ENCODE data around the gene LUZP1. TPM values are rescaled to one million over a fixed set of nuclear protein-coding genes. Genes with fewer than 3 reads are reported as not detected.

Gene LUZP1
- total RNA-seq, 1 donor from 2014 or later = 82.2 TPM

DNA sequence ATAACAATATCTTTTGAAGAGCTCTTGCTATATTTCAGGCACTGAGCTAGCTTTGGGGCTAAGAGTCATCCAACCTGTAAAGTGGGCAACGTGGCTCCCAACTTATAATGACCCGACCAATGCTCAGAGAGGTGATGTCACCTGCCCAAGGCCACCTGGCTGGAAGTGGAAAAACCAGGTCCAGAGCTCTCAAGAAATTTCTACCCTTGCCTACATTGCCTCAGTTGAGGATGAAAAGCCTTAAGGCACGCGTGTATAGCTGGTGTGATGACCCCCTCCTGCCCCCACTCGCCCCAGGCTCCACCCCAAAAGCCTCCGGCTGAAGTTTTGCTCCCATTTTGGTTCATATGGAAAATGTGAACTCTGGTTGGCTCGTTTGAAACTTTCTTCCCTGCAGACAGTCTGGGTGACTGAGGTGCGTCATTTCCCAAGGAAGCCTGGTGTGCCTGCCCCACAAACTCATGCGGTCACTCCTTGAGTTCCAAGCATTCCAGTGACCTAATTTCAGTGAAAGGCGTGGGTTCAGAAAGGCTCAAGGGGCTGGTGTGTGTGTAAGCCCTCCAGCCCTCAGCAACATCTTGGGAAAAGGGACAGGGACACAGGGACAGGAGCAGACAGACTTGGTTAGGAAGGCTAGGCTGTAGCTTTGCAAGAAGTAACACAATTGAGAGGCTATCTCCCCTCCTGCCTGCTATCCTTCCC, 28.1 kb upstream of the LUZP1 start:
- DNase-seq (ENCODE audit: low read depth) (peak; percentile 100), FAIRE-seq (peak; percentile 99)
- Histone ChIP-seq H3K9ac (ENCODE audit: low read length) (peak overlapping the region; percentile 87), H3K4me2 (ENCODE audit: low read length) (peak overlapping the region; percentile 78), H2AFZ (ENCODE audit: low read depth, low read length) (no peak overlapping the region), H3K9me3 (ENCODE audit: insufficient read depth, low read depth, low read length) (no peaks in the 10 kb centered on the region), H3K27me3 (ENCODE audit: insufficient read depth, low read length) (no peaks in the 10 kb centered on the region), H3K36me3 (ENCODE audit: insufficient read depth, low read length) (no peaks in the 10 kb centered on the region), H3K4me1 (ENCODE audit: insufficient read depth, low read length) (peaks cover 47% of the 10 kb centered on the region), H3K27ac (ENCODE audit: low read depth, low read length) (peak overlapping the region; percentile 100), H3K4me3 (ENCODE audit: insufficient read depth, low read depth, low read length) (peak overlapping the region; percentile 48), H4K20me1 (ENCODE audit: insufficient read depth, low read length) (no peaks in the 10 kb centered on the region), H3K79me2 (ENCODE audit: insufficient read depth, low read length) (no peaks in the 10 kb centered on the region)
- Mint-ChIP-seq H3K4me3 (ENCODE audit: unreplicated experiment) (peak overlapping the region; percentile 34), H3K36me3 (ENCODE audit: low read depth, unreplicated experiment) (peaks cover 2% of the 10 kb centered on the region), H3K27me3 (ENCODE audit: low read depth, unreplicated experiment) (no peaks in the 10 kb centered on the region), H3K9me3 (ENCODE audit: unreplicated experiment) (peaks cover 2% of the 10 kb centered on the region), H3K27ac (ENCODE audit: unreplicated experiment) (peak overlapping the region; percentile 100), H3K4me1 (ENCODE audit: low read depth, unreplicated experiment) (peaks cover 38% of the 10 kb centered on the region)
- no peak for TF ChIP-seq EZH2 (IDR thresholded peaks at IDR 0.05; ENCODE audit: insufficient read depth, low read length)
- TF ChIP-seq, protein P1, sequence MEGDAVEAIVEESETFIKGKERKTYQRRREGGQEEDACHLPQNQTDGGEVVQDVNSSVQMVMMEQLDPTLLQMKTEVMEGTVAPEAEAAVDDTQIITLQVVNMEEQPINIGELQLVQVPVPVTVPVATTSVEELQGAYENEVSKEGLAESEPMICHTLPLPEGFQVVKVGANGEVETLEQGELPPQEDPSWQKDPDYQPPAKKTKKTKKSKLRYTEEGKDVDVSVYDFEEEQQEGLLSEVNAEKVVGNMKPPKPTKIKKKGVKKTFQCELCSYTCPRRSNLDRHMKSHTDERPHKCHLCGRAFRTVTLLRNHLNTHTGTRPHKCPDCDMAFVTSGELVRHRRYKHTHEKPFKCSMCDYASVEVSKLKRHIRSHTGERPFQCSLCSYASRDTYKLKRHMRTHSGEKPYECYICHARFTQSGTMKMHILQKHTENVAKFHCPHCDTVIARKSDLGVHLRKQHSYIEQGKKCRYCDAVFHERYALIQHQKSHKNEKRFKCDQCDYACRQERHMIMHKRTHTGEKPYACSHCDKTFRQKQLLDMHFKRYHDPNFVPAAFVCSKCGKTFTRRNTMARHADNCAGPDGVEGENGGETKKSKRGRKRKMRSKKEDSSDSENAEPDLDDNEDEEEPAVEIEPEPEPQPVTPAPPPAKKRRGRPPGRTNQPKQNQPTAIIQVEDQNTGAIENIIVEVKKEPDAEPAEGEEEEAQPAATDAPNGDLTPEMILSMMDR (IDR thresholded peaks at IDR 0.05; ENCODE audit: insufficient read depth, low read depth, low read length) = no peak

DNA sequence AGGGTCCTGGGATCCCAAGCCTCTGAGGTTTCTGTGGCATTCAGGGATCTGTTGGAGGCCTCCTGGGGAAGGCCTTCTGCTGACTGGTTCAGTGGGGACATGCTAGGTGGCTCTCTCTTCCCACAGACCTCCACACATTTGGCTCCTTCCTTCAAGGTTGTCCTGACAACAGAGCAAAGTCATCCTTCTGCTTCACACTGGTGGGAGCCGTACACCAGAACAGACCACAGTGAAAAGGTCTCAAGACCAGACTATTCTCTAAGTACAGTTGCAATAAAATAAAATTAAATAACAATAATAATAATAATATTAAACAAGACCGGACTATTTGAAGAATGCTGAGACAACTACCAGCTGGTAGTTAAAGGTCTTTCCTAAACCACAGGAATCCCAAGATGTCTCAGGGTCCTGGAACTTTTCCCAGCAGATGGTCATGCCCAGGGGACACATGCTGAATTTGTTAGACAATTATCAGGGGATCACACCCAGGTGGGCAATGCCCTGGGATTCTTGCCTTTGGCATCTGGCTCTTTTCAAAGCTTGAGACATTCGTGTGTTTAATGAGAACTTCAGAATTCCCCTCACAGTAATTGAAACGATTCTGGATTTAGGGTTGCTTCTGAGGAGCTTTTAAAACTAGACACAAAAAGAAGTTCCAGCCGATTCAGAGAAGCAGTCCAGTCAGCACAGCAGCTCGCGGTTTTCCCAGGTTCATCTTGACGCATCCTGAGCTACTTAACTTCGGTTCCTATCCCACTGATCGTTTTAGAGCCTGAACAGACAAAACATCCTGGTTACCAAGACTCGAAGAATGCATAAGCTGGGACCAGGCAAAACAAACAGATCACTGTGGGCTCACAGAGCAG, 25.7 kb upstream of the LUZP1 start:
- H3K4me1 Mint-ChIP-seq (ENCODE audit: low read depth, unreplicated experiment) = peaks cover 42% of the 10 kb centered on the region
- peak overlapping the region; percentile 100 for H3K27ac ChIP-seq (ENCODE audit: low read depth, low read length)
- no peaks in the 10 kb centered on the region for H3K27me3 ChIP-seq (ENCODE audit: insufficient read depth, low read length)
- H3K9me3 ChIP-seq (ENCODE audit: insufficient read depth, low read depth, low read length) = no peaks in the 10 kb centered on the region
- H3K36me3 Mint-ChIP-seq (ENCODE audit: low read depth, unreplicated experiment) = peaks cover 2% of the 10 kb centered on the region
- FAIRE-seq (peak; percentile 81), DNase-seq (ENCODE audit: low read depth) (peak; percentile 98)
- no peak for TF ChIP-seq EZH2 (IDR thresholded peaks at IDR 0.05; ENCODE audit: insufficient read depth, low read length)
- TF ChIP-seq, protein P1 (IDR thresholded peaks at IDR 0.05; ENCODE audit: insufficient read depth, low read depth, low read length) = no peak
- peaks cover 2% of the 10 kb centered on the region for H3K9me3 Mint-ChIP-seq (ENCODE audit: unreplicated experiment)
- no peaks in the 10 kb centered on the region for H4K20me1 ChIP-seq (ENCODE audit: insufficient read depth, low read length)
- H3K27ac Mint-ChIP-seq (ENCODE audit: unreplicated experiment) = peak overlapping the region; percentile 99
- H3K4me3 ChIP-seq (ENCODE audit: insufficient read depth, low read depth, low read length) = peak overlapping the region; percentile 18
- no peaks in the 10 kb centered on the region for H3K27me3 Mint-ChIP-seq (ENCODE audit: low read depth, unreplicated experiment)
- H2AFZ ChIP-seq (ENCODE audit: low read depth, low read length) = no peak overlapping the region
- H3K4me3 Mint-ChIP-seq (ENCODE audit: unreplicated experiment) = peak overlapping the region; percentile 12
- peaks cover 47% of the 10 kb centered on the region for H3K4me1 ChIP-seq (ENCODE audit: insufficient read depth, low read length)
- H3K4me2 ChIP-seq (ENCODE audit: low read length) = peak overlapping the region; percentile 77
- H3K9ac ChIP-seq (ENCODE audit: low read length) = peak overlapping the region; percentile 87
- H3K79me2 ChIP-seq (ENCODE audit: insufficient read depth, low read length) = no peaks in the 10 kb centered on the region
- no peaks in the 10 kb centered on the region for H3K36me3 ChIP-seq (ENCODE audit: insufficient read depth, low read length)
